ENCODE results near the gene MCAM. TPM values are rescaled to one million over a fixed set of nuclear protein-coding genes. Genes with fewer than 3 reads are reported as not detected.

Gene MCAM
- total and polyA plus RNA-seq, 4 donors, result 51.9 to 174 (median 124) TPM

GRCh38 chr11:119361941-119362725 is 45.2 kb upstream of the MCAM start:
- no peak for DNase-seq
- no peak overlapping the region for H3K4me3 ChIP-seq
- peaks cover 0 to 15% (median 0%) of the 10 kb centered on the region in 5 donors for H3K4me1 ChIP-seq (ENCODE audit: control insufficient read depth in 5 of 5, insufficient read depth in 5 of 5, low read length in 5 of 5)
- no peak for TF ChIP-seq CTCF (IDR thresholded peaks at IDR 0.05; ENCODE audit: control extremely low read depth, extremely low read depth)
- peaks cover 0 to 16% (median 9%) of the 10 kb centered on the region in 3 donors for H3K27me3 ChIP-seq (ENCODE audit: control insufficient read depth in 3 of 3, insufficient read depth in 3 of 3, low read length in 2 of 3)
- H3K36me3 ChIP-seq (ENCODE audit: control insufficient read depth in 4 of 4, insufficient read depth in 4 of 4, low read length in 4 of 4), result no peaks in the 10 kb centered on the region
- no peak for ATAC-seq (ENCODE audit: insufficient read depth, low FRiP score)
- no peak overlapping the region for H3K9ac ChIP-seq (ENCODE audit: insufficient read depth in 1 of 2, low read length in 2 of 2)
- no peaks in the 10 kb centered on the region for H3K9me3 ChIP-seq (ENCODE audit: control insufficient read depth in 4 of 4, insufficient read depth in 3 of 4, low read length in 3 of 4)
- H3K27ac ChIP-seq (ENCODE audit: low read depth in 1 of 2, low read length in 1 of 2), result peak overlapping the region in 1 of 2 donors; percentile 95
- 80 to 87% methylated on average over 11 of the region's 11 CpGs for WGBS, 2 donors

GRCh38 chr11:119361056-119361787 is 44.3 kb upstream of the MCAM start:
- no peak for TF ChIP-seq CTCF (IDR thresholded peaks at IDR 0.05; ENCODE audit: control extremely low read depth, extremely low read depth)
- 53 to 75% methylated on average over 8 of the region's 8 CpGs for WGBS, 2 donors
- DNase-seq, result peak; percentile 39 to 64 (median 42)
- Histone ChIP-seq H3K9ac (ENCODE audit: insufficient read depth in 1 of 2, low read length in 2 of 2) (no peak overlapping the region), H3K9me3 (ENCODE audit: control insufficient read depth in 4 of 4, insufficient read depth in 3 of 4, low read length in 3 of 4) (no peaks in the 10 kb centered on the region), H3K4me3 (no peak overlapping the region), H3K27ac (ENCODE audit: low read depth in 1 of 2, low read length in 1 of 2) (peak overlapping the region; percentile 41 to 95), H3K27me3 (ENCODE audit: control insufficient read depth in 3 of 3, insufficient read depth in 3 of 3, low read length in 2 of 3) (peaks cover 0 to 16% (median 9%) of the 10 kb centered on the region in 3 donors), H3K4me1 (ENCODE audit: control insufficient read depth in 5 of 5, insufficient read depth in 5 of 5, low read length in 5 of 5) (peaks cover 0 to 15% (median 0%) of the 10 kb centered on the region in 5 donors), H3K36me3 (ENCODE audit: control insufficient read depth in 4 of 4, insufficient read depth in 4 of 4, low read length in 4 of 4) (no peaks in the 10 kb centered on the region)
- peak; percentile 60 for ATAC-seq (ENCODE audit: insufficient read depth, low FRiP score)

GRCh38 chr11:119359365-119360214 is 42.7 kb upstream of the MCAM start:
- ATAC-seq (ENCODE audit: insufficient read depth, low FRiP score), result no peak
- peaks cover 0 to 5% (median 3%) of the 10 kb centered on the region in 3 donors for H3K27me3 ChIP-seq (ENCODE audit: control insufficient read depth in 3 of 3, insufficient read depth in 3 of 3, low read length in 2 of 3)
- DNase-seq, result no peak
- peak overlapping the region in 1 of 2 donors; percentile 95 for H3K27ac ChIP-seq (ENCODE audit: low read depth in 1 of 2, low read length in 1 of 2)
- WGBS, 2 donors, result 81 to 82% methylated on average over 10 of the region's 10 CpGs
- no peak overlapping the region for H3K4me3 ChIP-seq
- peaks cover 0 to 15% (median 3%) of the 10 kb centered on the region in 5 donors for H3K4me1 ChIP-seq (ENCODE audit: control insufficient read depth in 5 of 5, insufficient read depth in 5 of 5, low read length in 5 of 5)
- no peak for TF ChIP-seq CTCF (IDR thresholded peaks at IDR 0.05; ENCODE audit: control extremely low read depth, extremely low read depth)
- H3K9ac ChIP-seq (ENCODE audit: insufficient read depth in 1 of 2, low read length in 2 of 2), result no peak overlapping the region
- H3K36me3 ChIP-seq (ENCODE audit: control insufficient read depth in 4 of 4, insufficient read depth in 4 of 4, low read length in 4 of 4), result no peaks in the 10 kb centered on the region
- no peaks in the 10 kb centered on the region for H3K9me3 ChIP-seq (ENCODE audit: control insufficient read depth in 4 of 4, insufficient read depth in 3 of 4, low read length in 3 of 4)
